OCI-LY1 (cell line): ENCODE results near the gene TTC28.

Source experiments
- CTCF ChIP-seq: fragments of 200-600 bp; sonication (generic), shearing (Covaris generic); IDR thresholded peaks from 2 replicates; pipeline ENCODE4 v1.5.1; 2017; ENCODE audit warnings: mild to moderate bottlenecking, antibody characterized with exemption, low read length, moderate library complexity, mixed read lengths
- EZH2 ChIP-seq: fragments of 200-600 bp; sonication (generic), shearing (Covaris generic); IDR thresholded peaks from 2 replicates; pipeline ENCODE4 v1.8.0; 2017; ENCODE audit warnings: borderline replicate concordance, mixed run types, mild to moderate bottlenecking, antibody characterized with exemption, low read length, moderate library complexity, mixed read lengths

- TF ChIP-seq CTCF, result no peak
- TF ChIP-seq EZH2, result no peak
These were observed 660.3 kb downstream of the TTC28 start for GRCh38 chr22:28019360-28019759.
